HG03558 (cell line): ENCODE results near the gene AFF2.

Experiments
- ATAC-seq: cut with Tn5 transposase; IDR thresholded peaks from one replicate; pipeline ENCODE4 v1.9.1; 2021; ENCODE audit warnings: moderate number of reproducible peaks; ENCODE audit not compliant: unreplicated experiment; ENCODE audit errors: extremely low read depth

The AFF2 gene

DNA sequence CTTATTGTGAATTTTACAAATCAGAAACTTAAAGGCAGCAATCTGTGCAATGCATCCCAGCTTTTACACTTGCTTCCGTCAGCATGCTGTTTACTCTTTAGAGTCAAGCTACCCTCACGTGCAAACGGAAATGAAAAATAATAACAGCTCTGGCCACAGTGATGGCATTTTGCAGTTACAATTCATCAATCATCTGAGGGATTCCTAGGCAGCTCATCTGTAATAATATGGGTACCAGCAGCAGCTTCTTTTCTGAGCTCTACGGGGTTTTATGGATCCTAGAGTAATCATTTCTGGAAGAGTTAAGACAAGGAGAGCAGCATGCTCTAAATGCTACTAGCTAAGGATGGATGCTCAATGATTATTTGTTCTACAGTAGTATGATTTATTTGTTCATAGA, 313.6 kb downstream of the AFF2 start:
- ATAC-seq = no peak

DNA sequence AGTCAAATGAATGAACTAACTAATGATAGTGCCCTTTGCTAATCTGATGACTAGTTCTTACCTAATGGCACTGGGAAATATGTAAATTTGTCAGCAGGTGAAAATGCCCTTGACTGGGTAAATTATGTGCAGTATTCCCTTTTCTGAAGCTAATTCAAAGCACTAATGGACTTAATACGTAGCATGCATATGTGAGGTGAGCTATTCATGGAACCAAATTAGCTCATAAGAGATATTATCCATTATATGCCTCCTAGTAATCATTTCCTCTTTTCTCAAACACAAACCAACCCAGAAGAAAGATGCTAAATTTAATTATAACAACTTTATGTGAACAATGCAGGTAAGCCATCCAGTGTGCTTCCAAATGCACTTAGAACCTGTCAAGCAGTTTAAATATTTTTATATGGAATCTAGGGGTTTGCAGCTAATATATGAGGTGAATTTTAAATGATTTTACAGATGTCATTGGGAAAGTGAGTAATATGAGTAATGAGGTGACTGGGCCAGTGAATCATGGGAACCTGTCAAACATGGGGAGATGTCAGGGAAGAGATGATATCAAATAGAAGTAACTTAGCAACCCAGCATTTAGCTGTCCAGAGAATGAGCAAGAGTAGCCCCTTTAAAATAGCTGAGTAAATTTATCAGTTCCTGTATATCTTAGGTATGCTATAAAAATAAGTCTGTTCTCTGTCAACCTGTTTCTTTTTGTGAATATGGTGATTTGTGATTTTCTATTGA, 315.0 kb downstream of the AFF2 start:
- ATAC-seq = no peak

DNA sequence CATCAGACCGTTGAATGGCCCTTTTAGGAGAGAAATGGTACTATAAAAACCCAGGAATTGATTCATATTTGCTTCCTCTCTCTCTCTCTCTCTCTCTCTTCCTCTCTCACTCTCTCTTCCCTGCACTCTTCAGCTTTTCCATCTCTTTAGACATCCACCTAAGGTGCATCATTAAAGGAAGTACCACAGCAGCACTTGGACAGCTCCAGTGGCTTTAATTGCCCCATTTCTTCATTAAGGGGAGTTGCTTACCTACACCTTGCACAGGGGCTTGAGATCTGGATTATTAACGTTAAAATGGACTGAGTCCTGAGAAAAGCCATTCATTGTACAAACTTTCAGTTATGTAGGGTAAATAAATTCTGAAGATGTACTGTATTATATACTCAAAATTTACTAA, 323.6 kb downstream of the AFF2 start:
- ATAC-seq = no peak

DNA sequence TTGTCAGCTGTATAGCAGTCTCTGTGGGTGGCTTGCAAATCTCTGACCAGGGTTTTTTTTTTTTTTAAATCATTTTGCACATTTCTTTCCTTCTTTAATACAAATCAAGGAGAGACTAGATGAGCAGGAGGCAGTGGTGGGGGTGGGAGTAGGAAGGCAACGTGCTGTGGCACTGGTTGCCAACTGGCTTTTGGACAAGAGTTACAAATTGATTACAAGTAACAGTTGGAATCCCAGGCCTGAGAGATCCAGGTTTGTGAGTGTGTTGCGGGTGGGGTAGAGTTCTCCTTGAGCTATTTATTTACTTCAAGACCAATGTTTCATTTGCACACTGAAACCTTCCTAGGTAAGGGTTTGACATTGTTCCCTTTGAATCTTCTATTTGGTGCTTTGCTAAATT, 325.3 kb downstream of the AFF2 start:
- no peak for ATAC-seq

DNA sequence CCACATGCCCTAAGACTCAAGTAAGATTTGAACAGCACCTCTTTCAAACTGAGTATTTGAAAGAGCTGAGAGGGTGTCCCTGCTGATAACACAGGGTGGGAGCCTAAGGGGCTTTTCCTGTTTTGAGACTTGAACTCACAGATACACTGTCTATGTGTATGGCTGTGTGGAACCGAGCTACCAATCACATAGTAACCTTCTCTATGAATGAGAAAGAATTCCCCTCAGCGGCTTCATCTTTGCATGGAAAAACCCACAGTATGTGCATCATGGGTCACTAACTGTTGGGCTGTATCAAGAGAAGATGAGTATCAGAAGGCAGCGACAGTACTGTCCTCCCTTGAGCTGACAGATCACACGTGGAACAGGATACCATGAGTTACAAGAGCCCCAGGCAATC, 336.3 kb downstream of the AFF2 start:
- ATAC-seq = no peak

DNA sequence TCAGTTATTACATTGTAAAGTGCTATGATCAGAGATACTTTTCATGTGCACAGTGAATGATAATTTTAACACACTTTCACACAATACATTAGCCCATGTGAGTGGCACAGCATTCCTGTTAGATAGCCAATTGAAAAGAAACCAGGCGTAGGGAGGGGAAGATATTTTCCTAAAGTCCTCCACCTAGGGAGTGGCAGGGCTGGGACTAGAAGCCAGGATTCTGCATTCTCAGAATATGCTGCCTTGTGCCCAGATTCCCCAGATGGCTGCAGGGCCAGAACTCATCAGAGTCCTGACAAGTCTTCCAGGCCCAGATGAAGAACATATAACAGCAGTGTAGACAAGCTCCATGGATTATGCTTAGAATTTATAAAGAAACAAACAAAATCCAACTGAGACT, 350.2 kb downstream of the AFF2 start:
- ATAC-seq = no peak

DNA sequence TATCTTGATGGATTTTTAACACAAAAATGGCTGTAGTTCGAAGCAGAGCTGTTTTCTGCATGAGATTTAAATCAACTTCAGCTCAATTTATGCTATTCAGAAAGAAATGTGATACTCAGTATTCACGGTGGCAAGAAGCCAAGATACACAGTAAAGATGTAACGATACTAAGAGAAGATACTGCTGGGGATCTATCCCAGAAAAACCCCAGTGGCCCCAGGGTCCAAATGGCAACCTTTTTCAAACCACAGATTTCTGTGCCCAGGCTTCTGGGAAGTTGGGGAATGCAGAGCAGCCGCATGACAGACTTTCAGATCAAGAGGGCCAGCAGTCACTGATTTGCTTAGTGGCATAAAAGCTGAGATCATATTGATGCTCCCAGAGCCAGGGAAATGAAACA, 353.9 kb downstream of the AFF2 start:
- no peak for ATAC-seq

DNA sequence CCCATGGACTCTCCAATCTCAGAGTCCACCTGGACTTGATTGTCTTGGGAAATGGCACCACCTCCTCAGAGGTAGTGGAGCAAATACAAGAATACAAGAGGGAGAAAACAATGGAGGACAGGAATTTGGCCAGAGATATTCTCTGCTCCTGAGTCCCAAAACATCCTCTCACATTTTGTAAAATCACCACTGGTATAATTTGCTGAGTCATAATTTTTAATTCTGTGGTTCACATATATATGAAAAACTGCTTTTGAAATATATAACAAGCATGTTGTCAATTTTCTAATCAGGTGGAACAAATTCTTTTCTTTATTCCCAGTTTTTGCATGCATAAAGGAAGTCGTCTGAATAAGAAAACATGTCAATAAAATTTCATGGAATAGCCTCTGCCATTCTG, 356.1 kb downstream of the AFF2 start:
- no peak for ATAC-seq

DNA sequence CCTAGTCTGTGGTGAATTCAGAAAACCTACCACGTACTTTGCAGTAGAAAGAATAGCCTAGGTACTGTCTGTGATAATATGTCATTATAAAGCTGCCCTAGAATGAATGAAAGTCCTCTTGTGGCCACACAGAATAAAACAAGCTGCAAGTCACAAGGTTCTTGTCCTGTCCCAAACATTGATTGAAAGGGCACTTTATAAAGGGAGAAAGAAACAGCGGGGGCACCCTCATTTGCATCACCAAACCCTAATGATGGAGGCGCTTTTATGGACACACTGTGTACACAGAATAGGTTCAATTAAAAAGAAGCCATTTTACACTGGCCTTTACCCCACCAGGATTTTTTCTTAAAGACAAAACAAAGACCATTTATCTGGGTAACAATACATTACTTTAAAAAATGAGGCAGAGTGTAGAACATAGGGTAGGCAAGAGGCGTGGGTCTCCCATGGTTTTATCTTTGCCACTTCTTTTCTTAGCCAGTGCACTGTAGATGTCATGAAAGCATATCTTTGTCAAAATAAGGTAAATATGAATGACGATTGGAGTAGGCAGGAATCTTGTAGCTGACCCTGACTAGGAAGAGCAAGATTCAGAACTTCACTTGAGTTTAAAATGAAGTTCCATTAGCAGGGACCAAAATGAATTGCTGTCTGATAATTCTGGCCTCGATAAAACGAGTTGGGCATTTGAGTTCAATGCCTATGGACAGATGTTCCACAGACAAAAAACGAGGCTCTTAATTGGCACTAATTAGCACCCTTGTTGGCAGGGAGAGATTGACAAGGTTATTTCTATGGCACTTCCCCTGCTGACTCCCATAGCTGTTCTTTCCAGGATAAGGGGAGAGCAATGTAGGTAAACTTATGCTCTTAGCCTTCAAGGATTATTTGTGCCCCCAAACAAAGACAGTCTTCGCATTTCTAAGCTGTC, 365.1 kb downstream of the AFF2 start:
- no peak for ATAC-seq

DNA sequence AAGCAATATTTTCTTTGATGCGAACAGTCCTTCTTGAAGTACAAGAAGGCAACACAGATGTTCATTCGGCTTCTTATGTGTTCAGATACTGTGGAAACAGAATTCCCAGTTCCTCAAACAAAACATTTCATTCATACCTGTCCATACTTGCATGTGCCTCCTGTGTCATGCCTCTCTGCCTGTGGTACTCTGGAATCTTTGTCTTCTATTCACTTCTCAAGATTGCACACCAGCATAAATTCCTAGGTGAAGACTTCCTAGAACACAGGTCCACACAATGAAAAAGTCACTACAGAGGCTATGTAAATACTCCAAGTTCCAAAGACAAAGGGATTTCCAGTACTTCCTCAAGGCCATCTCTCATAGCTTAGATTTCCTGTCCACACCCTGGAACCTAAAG, 367.2 kb downstream of the AFF2 start:
- no peak for ATAC-seq

DNA sequence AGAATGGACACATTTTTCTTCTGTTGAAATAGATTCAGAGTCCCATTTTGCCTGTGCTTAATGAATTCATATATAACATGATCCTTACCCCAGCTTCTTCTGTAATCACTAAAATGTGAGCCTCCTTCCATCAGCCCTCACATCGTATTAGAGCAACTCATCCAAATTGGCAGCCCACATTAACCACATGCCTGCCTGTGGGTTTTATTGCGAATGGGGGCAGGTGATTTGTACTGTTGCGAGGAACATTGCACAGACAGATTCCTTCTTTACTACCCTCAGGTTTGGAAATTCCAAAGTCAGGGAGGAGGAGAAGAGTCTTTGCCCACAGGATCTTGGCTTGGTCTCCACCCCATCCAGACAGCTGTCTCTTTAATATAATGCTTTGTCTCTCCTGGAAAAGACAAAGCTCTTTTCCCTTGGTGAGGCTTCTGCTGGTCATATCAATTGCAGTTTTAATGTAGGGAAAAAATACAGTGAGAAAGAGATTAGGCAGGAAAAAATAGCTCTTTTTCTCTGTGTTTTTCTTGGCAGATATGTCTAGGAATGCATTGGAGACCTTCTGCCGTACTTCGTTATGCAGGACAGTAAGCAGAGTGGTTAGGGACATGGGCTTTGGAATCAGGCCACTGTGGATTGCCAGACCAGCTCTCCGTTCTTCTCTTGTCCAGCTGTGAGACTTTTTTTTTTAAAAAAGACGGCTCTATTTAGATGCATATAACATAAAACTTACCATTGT, 371.2 kb downstream of the AFF2 start:
- ATAC-seq = no peak

DNA sequence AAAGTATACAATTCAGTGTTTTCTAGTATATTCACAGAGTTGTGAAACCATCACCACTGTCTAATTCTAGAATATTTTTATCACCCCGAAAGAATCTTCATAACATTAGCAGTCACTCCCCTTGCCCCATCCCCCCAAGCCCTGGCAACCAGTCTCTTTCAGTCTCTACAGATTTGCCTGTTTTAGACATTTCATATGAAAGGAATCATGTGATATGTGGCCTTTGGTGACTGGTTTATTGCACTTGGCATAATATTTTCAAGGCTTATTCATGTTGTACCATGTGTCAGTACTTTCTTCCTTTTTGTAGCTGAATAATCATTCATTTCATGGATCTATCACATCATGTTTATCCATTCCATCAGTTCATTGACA, 371.7 kb downstream of the AFF2 start:
- ATAC-seq = no peak

DNA sequence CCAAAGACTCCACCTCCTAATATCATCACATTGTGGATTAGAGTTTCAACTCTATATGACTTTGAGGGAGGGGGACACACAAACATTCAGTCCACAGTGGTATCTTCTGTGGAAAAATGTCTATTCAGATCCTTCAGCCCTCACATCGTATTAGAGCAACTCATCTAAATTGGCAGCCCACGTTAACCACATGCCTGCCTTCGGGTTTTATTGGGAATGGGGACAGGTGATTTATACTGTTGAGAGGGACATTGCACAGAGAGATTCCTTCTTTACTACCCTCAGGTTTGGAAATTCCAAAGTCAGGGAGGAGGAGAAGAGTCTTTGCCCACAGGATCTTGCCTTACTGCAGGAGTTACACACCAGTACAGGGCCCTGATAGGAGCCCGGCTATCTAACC, 372.5 kb downstream of the AFF2 start:
- ATAC-seq = no peak

DNA sequence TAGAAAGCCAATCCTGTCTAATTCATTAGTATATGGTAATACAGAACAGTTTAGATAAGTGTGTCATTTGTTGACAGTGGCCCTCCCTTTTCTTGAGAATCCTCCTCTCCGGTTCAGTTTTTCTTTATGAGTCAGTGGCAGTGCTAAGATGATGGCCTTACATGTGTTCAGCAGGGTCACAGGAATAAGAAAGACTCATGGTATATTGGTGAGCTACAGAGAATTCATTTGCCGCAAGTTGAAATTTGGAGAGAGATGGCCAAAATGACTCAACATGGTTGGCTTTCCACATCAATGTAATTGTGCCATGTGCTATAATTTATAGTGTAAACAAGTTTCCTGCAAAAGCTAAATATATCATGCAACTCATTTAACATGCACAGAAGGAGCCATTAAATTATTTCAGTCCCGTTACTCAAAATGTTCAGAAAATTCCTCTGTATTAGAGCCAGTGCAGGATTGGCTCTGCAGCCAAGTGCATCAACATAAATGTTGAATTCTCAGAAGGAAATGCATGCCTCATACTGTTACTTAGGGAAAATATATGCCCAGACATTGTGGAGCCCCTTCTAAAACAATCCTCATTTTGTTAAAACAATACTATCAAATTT, 374.3 kb downstream of the AFF2 start:
- no peak for ATAC-seq

DNA sequence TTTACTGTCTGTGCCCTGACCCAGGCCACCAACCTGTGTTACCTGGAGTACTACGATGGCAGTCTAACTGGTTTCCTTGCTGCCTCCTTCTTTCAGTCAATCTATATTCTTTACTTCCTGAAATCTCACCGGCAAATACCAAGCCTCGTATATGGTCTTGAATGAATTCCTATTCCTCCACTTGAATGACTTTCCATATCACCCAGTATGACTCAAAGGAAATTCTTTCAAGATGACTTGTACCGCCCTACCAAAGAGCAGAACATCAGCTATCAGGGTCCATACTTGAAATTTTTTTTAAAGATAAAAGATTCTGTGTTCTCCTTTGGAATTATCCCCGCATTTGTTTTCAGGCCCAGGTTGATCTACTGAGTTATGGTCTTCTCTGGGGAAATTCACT, 378.0 kb downstream of the AFF2 start:
- ATAC-seq = no peak

DNA sequence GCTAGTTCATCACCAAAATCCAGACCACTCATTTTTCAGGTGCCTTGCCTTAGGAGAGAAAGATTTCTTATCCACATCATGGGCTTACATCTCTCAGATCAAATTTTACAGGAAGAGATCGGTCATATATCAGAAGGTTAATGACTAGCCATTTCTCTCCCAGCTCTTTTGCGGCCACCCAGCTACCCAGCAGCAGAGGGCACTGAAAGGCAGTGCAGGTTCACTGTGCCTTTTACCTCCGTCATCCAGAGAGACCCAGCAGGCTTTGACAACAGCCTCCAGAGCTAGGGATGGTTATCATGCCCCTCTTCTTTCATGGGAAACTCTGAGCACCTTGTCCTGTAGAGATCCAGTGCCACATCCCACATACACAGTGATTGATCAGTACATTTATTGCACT, 384.8 kb downstream of the AFF2 start:
- ATAC-seq = no peak

DNA sequence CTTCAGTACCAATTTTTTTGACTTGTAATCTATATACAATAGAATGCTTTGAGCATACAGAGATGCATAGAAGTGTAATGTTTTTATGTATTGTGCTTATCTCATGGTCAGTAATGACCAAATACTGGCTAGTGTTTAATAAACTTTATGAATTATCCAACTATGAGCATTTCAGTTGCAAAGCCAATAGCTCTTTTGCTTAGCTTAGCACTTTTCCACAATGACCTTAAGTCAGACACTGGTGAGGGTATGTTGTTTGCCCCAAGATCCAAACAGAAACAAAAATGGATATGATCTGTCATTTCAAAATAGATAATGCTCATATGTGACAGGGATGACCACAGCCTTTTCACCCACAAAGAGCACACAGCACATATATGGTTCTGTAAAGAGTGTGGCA, 393.0 kb downstream of the AFF2 start:
- no peak for ATAC-seq

DNA sequence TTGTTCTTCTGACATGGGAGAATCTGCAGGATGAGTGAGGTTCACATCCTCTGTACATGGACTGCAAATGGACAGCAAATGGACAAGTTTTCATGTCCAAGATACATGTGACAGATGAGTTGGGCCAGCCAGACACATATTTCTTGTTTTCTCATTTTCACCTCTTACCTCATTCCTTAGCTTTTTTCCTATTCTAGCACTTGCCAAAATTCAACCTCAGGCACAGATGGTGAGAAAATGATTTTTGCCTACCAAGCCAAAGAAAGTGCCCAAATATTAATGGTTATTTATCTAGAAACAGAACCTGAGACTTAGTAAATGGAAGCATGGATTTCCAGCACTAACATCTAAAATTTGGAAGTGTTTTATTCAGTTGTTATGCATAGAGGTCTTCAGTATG, 402.2 kb downstream of the AFF2 start:
- no peak for ATAC-seq

DNA sequence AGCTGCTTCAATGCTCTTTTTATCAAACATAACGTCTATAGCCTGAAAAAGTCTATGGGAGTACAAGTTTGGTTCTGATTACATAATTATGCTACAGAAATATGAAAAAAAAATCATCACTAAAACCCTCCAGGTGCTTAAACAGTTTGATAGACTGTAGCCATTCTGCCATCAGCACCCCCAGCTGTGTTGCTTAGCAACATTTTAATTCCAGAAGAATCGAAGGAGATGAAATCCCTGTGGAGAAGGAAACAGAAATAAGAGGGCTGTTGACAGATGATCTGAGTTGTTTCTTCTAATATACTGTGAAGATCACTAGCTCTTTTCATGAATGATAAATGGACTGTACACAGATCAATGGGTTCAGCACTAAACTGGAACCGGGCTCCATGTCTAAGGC, 402.8 kb downstream of the AFF2 start:
- no peak for ATAC-seq

DNA sequence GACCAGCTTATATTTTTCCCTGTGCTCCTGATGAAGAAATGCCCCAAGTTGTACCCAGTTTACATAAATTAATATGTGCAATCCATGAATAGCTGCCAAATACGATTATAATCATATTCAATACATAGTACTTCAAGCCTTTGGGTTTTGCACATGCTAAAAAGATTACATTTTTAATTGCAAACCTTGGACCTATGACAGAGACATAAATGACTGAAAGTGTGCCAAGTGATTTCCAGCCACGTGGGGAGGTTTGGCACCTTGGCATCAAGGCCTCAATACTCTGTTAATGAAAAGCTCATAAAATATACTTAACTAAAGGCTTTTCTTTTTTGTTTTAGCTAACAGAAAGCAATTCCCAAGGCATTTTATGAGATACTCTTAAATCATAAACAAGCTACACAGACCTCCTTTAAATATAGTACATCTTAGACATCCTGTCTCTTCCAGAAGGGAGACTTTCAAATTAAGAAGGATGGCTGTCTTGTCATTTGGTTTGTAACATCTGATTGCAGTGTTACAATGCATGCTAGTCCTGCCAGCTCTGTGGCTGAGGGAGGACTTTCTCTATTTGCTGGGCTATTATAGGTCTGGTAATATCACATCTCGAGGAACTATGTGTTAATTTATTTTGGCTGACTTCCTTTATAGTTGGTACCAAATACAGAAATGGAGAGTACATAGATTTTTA, 404.1 kb downstream of the AFF2 start:
- no peak for ATAC-seq
